Mesendoderm (in vitro differentiated cells): ENCODE data around the gene PER2.

Source experiments
- DNase-seq: peaks from one replicate; pipeline ENCODE4 v3.0.0; 2013
- H2AK5ac ChIP-seq: 2 replicates; pipeline ENCODE4 v1.6.1; 2013; ENCODE audit warnings: low read length, inconsistent platforms
- H2BK120ac ChIP-seq: 2 replicates; pipeline ENCODE4 v1.6.1; 2013; ENCODE audit warnings: low read depth, mild to moderate bottlenecking, low read length, moderate library complexity, mixed read lengths
- H2BK15ac ChIP-seq: replicated peaks from 2 replicates; pipeline ENCODE4 v1.6.1; 2013; ENCODE audit warnings: low read depth, mild to moderate bottlenecking, moderate library complexity
- H2BK5ac ChIP-seq: 2 replicates; pipeline ENCODE4 v1.6.1; 2013; ENCODE audit warnings: low read length, inconsistent platforms
- H3K18ac ChIP-seq: 2 replicates; pipeline ENCODE4 v1.6.1; 2013; ENCODE audit warnings: mild to moderate bottlenecking, low read length, mixed read lengths
- H3K23ac ChIP-seq: one replicate; pipeline ENCODE4 v1.6.1; 2013; ENCODE audit warnings: low read length
- H3K27ac ChIP-seq: 2 replicates; pipeline ENCODE4 v1.5.1; 2013; ENCODE audit warnings: low read depth, mild to moderate bottlenecking, inconsistent platforms, low read length, moderate library complexity
- H3K27me3 ChIP-seq: 2 replicates; pipeline ENCODE4 v1.6.1; 2013; ENCODE audit warnings: low read length, control low read depth, mild to moderate bottlenecking, inconsistent platforms; ENCODE audit not compliant: insufficient read depth, poor library complexity
- H3K36me3 ChIP-seq: 2 replicates; pipeline ENCODE4 v1.6.1; 2013; ENCODE audit warnings: low read length, inconsistent platforms; ENCODE audit not compliant: control insufficient read depth, insufficient read depth
- H3K4ac ChIP-seq: one replicate; pipeline ENCODE4 v1.6.1; 2013; ENCODE audit warnings: low read depth, mild to moderate bottlenecking, low read length, moderate library complexity
- H3K4me1 ChIP-seq: 2 replicates; pipeline ENCODE4 v1.6.1; 2013; ENCODE audit warnings: low read depth, low read length, inconsistent platforms; ENCODE audit not compliant: control insufficient read depth
- H3K4me2 ChIP-seq: 2 replicates; pipeline ENCODE4 v1.6.1; 2013; ENCODE audit warnings: low read length
- H3K4me3 ChIP-seq: 2 replicates; pipeline ENCODE4 v1.5.1; 2013; ENCODE audit warnings: mild to moderate bottlenecking, low read length
- H3K56ac ChIP-seq: one replicate; pipeline ENCODE4 v1.6.1; 2013; ENCODE audit warnings: low read length
- H3K79me1 ChIP-seq: 2 replicates; pipeline ENCODE4 v1.6.1; 2013; ENCODE audit warnings: low read length, inconsistent platforms
- H3K79me2 ChIP-seq: 2 replicates; pipeline ENCODE4 v1.6.1; 2013; ENCODE audit warnings: mild to moderate bottlenecking, low read length; ENCODE audit not compliant: control insufficient read depth, insufficient read depth
- H3K9ac ChIP-seq: 2 replicates; pipeline ENCODE4 v1.6.1; 2013; ENCODE audit warnings: low read length, inconsistent platforms
- H4K5ac ChIP-seq: one replicate; pipeline ENCODE4 v1.6.1; 2013; ENCODE audit warnings: low read length
- H4K8ac ChIP-seq: one replicate; pipeline ENCODE4 v1.6.1; 2013; ENCODE audit warnings: low read depth, mild to moderate bottlenecking, control low read depth, low read length, moderate library complexity
- WGBS: extraction: QIAGEN DNeasy Blood & Tissue Kit; methylation state at CpG from one replicate; pipeline ENCODE4 v1.1.7; 2013; ENCODE audit warnings: low lambda C conversion rate, missing lambda C conversion rate; ENCODE audit not compliant: insufficient coverage; ENCODE audit errors: extremely low coverage; 5-methylcytosine and 5-hydroxymethylcytosine counted together

Gene PER2

DNA sequence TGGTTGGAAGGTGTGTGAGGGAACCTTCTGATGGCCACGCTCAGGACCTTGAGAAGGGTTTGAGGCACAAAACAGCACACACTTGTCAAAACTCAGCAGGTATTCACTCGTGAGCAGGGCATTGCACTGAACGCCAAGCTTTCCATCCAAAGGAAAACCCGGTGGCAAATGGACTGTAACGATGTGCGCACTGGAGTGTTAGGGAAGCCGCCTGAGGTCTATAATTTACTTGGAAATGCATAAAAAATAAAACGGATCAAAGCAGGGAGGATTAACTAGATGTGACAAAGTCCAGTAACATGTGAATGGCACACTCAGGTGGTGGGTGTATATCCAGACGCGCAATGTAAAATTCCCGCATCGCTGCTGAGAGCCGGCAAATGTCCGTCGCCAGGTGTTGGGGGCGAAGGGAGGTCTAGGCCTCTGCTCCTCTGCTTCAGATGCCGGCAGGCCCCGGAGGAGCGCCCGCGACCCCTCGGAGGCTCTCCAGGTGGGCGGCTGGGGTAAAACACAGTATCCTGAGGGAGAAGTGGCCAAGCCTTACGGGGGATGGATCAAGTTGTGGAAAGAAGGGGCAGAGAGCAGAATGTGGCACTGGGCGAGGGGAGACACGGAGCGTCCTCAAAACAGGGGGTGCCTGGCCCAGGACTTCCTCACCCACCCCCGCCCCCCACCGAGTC, 63.9 kb downstream of the PER2 start:
- Histone ChIP-seq H3K18ac (no peak overlapping the region), H3K4me1 (no peaks in the 10 kb centered on the region), H3K27ac (no peak overlapping the region), H3K9ac (no peak overlapping the region), H3K4me3 (no peak overlapping the region), H2AK5ac (no peak overlapping the region), H3K23ac (no peak overlapping the region), H3K79me2 (no peaks in the 10 kb centered on the region), H3K79me1 (no peaks in the 10 kb centered on the region), H2BK120ac (no peak overlapping the region), H3K4me2 (no peak overlapping the region), H4K8ac (no peak overlapping the region), H3K27me3 (no peaks in the 10 kb centered on the region), H4K5ac (no peak overlapping the region), H3K56ac (no peak overlapping the region), H2BK5ac (no peak overlapping the region), H3K4ac (no peak overlapping the region), H3K36me3 (no peaks in the 10 kb centered on the region), H2BK15ac (no peak overlapping the region)
- no peak for DNase-seq
- WGBS = no CpG with 5 or more reads among the region's 29 CpGs

- H2BK15ac ChIP-seq = no peak overlapping the region
- no peak overlapping the region for H4K8ac ChIP-seq
- no peaks in the 10 kb centered on the region for H3K4me1 ChIP-seq
- no peak overlapping the region for H3K9ac ChIP-seq
- no peaks in the 10 kb centered on the region for H3K79me1 ChIP-seq
- no peak overlapping the region for H3K27ac ChIP-seq
- H2BK5ac ChIP-seq = no peak overlapping the region
- H2BK120ac ChIP-seq = no peak overlapping the region
- H3K79me2 ChIP-seq = no peaks in the 10 kb centered on the region
- H3K18ac ChIP-seq = no peak overlapping the region
- no peak overlapping the region for H2AK5ac ChIP-seq
- H3K27me3 ChIP-seq = no peaks in the 10 kb centered on the region
- no peak overlapping the region for H3K56ac ChIP-seq
- H4K5ac ChIP-seq = no peak overlapping the region
- no peak overlapping the region for H3K4me2 ChIP-seq
- no peaks in the 10 kb centered on the region for H3K36me3 ChIP-seq
- H3K23ac ChIP-seq = no peak overlapping the region
- H3K4ac ChIP-seq = no peak overlapping the region
- no peak overlapping the region for H3K4me3 ChIP-seq
- WGBS = no CpG with 5 or more reads among the region's 23 CpGs
- DNase-seq = no peak
These were observed 67.4 kb downstream of the PER2 start for GRCh38 chr2:238220892-238221521.

GRCh38 chr2:238220274-238220891, 68.0 kb downstream of the PER2 start:
- Histone ChIP-seq H3K79me1 (no peaks in the 10 kb centered on the region), H2BK15ac (no peak overlapping the region), H4K8ac (no peak overlapping the region), H3K56ac (no peak overlapping the region), H3K4me2 (no peak overlapping the region), H3K4me1 (no peaks in the 10 kb centered on the region), H3K27me3 (no peaks in the 10 kb centered on the region), H4K5ac (no peak overlapping the region), H3K36me3 (no peaks in the 10 kb centered on the region), H3K79me2 (no peaks in the 10 kb centered on the region), H3K23ac (no peak overlapping the region), H3K4me3 (no peak overlapping the region), H3K4ac (no peak overlapping the region), H2AK5ac (no peak overlapping the region), H3K27ac (no peak overlapping the region), H3K18ac (no peak overlapping the region), H2BK5ac (no peak overlapping the region), H2BK120ac (no peak overlapping the region), H3K9ac (no peak overlapping the region)
- no peak for DNase-seq
- WGBS = no CpG with 5 or more reads among the region's 10 CpGs

- Histone ChIP-seq H4K8ac (no peak overlapping the region), H3K23ac (no peak overlapping the region), H2BK15ac (no peak overlapping the region), H3K56ac (no peak overlapping the region), H4K5ac (no peak overlapping the region), H2AK5ac (no peak overlapping the region), H3K27me3 (no peaks in the 10 kb centered on the region), H3K4me3 (no peak overlapping the region), H3K9ac (no peak overlapping the region), H3K79me2 (no peaks in the 10 kb centered on the region), H3K4me2 (no peak overlapping the region), H3K4ac (no peak overlapping the region), H3K18ac (no peak overlapping the region), H3K79me1 (no peaks in the 10 kb centered on the region), H2BK120ac (no peak overlapping the region), H2BK5ac (no peak overlapping the region), H3K36me3 (no peaks in the 10 kb centered on the region), H3K27ac (no peak overlapping the region), H3K4me1 (no peaks in the 10 kb centered on the region)
- no CpG with 5 or more reads among the region's 2 CpGs for WGBS
- no peak for DNase-seq
These were observed 71.7 kb downstream of the PER2 start for GRCh38 chr2:238216651-238217184.

- Histone ChIP-seq H3K79me2 (peaks cover 13% of the 10 kb centered on the region), H2BK5ac (no peak overlapping the region)
- no CpG with 5 or more reads among the region's 7 CpGs for WGBS
These were observed 81.4 kb downstream of the PER2 start for GRCh38 chr2:238207006-238207405.

More at GRCh38 chr2:238207006-238207405, 81.4 kb downstream of the PER2 start:
- no peak overlapping the region for H2BK120ac ChIP-seq
- no peak overlapping the region for H2AK5ac ChIP-seq
- H3K56ac ChIP-seq = no peak overlapping the region
- H3K23ac ChIP-seq = no peak overlapping the region
- no peak overlapping the region for H4K8ac ChIP-seq
- H3K4me2 ChIP-seq = no peak overlapping the region
- no peak overlapping the region for H3K4me3 ChIP-seq
- no peak overlapping the region for H3K9ac ChIP-seq
- DNase-seq = no peak
- H3K79me1 ChIP-seq = no peaks in the 10 kb centered on the region
- H3K27me3 ChIP-seq = no peaks in the 10 kb centered on the region
- no peak overlapping the region for H3K4ac ChIP-seq
- no peak overlapping the region for H2BK15ac ChIP-seq
- no peaks in the 10 kb centered on the region for H3K4me1 ChIP-seq
- H4K5ac ChIP-seq = no peak overlapping the region
- no peaks in the 10 kb centered on the region for H3K36me3 ChIP-seq
- H3K27ac ChIP-seq = no peak overlapping the region
- H3K18ac ChIP-seq = no peak overlapping the region
